ENCODE measurements around the gene ZNF836.

- TF ChIP-seq, protein P1, sequence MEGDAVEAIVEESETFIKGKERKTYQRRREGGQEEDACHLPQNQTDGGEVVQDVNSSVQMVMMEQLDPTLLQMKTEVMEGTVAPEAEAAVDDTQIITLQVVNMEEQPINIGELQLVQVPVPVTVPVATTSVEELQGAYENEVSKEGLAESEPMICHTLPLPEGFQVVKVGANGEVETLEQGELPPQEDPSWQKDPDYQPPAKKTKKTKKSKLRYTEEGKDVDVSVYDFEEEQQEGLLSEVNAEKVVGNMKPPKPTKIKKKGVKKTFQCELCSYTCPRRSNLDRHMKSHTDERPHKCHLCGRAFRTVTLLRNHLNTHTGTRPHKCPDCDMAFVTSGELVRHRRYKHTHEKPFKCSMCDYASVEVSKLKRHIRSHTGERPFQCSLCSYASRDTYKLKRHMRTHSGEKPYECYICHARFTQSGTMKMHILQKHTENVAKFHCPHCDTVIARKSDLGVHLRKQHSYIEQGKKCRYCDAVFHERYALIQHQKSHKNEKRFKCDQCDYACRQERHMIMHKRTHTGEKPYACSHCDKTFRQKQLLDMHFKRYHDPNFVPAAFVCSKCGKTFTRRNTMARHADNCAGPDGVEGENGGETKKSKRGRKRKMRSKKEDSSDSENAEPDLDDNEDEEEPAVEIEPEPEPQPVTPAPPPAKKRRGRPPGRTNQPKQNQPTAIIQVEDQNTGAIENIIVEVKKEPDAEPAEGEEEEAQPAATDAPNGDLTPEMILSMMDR (conservative IDR thresholded peaks at IDR 0.05; ENCODE audit: low read depth, low read length): no peak
- no peak for TF ChIP-seq EZH2 (IDR thresholded peaks at IDR 0.05; ENCODE audit: low read length, unreplicated experiment)
- no peak for TF ChIP-seq EZH2phosphoT487 (IDR thresholded peaks at IDR 0.05; ENCODE audit: borderline replicate concordance, low read length)
Observed at GRCh38 chr19:52196256-52196967, 25.0 kb upstream of the ZNF836 start.
